ENCODE measurements around the gene ITPK1.

GRCh38 chr14:93012951-93013719, 102.6 kb downstream of the ITPK1 start:
- TF ChIP-seq EZH2 (optimal IDR thresholded peaks at IDR 0.05; ENCODE audit: low read depth, low read length) = no peak
- TF ChIP-seq, protein P1, sequence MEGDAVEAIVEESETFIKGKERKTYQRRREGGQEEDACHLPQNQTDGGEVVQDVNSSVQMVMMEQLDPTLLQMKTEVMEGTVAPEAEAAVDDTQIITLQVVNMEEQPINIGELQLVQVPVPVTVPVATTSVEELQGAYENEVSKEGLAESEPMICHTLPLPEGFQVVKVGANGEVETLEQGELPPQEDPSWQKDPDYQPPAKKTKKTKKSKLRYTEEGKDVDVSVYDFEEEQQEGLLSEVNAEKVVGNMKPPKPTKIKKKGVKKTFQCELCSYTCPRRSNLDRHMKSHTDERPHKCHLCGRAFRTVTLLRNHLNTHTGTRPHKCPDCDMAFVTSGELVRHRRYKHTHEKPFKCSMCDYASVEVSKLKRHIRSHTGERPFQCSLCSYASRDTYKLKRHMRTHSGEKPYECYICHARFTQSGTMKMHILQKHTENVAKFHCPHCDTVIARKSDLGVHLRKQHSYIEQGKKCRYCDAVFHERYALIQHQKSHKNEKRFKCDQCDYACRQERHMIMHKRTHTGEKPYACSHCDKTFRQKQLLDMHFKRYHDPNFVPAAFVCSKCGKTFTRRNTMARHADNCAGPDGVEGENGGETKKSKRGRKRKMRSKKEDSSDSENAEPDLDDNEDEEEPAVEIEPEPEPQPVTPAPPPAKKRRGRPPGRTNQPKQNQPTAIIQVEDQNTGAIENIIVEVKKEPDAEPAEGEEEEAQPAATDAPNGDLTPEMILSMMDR (IDR thresholded peaks at IDR 0.05; ENCODE audit: low read length) = no peak
